GM19328 (cell line): ENCODE results near the gene ENTPD6.
"Not testable (repeated sequence)": the region's sequence is repeated elsewhere in the genome, so short reads cannot be mapped to it uniquely, and the experiment has no call there.

ENCODE experiments used
- ATAC-seq: cut with Tn5 transposase; IDR thresholded peaks from one replicate; pipeline ENCODE4 v1.9.1; 2021; ENCODE audit warnings: mild to moderate bottlenecking, moderate library complexity; ENCODE audit not compliant: unreplicated experiment

ENTPD6 gene

GRCh38 chr20:25253606-25254275, 58.2 kb downstream of the ENTPD6 start:
- no peak for ATAC-seq

GRCh38 chr20:25254571-25254970, 59.1 kb downstream of the ENTPD6 start:
- ATAC-seq, result no peak

DNA sequence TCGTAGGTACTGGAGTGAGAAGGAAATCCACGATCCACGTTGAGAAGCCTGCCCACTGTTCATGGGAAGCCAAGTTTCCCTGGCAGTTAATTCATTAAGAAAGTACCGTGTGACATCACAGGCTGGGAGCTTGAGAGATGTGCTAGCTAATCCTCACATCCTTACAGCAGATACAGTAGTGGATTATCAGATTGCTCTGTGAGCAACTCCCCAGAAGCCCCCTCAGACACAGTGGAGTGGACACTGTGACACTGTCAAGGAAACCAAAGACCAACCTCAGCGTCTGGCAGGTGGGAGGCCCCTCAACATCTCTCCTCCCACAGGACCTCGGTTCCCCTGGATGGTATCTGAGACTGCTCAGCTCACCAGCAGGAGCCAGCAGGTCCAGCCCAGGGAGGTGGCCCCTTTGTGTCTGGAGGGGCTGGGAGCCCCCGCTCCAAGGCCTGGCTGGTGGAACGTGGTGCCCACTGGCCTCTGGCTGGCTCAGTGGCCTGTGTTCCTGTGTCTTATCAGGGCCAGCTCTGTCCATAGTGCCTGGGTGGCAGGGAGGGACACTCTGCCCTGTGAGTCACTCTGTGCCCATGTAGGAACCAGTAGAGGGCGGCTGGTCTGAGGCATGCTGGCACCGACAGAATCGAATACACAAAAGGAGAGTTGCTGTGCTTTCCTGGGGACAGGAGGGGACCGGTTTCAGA, 59.6 kb downstream of the ENTPD6 start:
- no peak for ATAC-seq

GRCh38 chr20:25256226-25256859, 60.8 kb downstream of the ENTPD6 start:
- no peak for ATAC-seq

GRCh38 chr20:25257130-25257529, 61.6 kb downstream of the ENTPD6 start:
- no peak for ATAC-seq

GRCh38 chr20:25257756-25258475, 62.4 kb downstream of the ENTPD6 start:
- ATAC-seq, result no peak

GRCh38 chr20:25258476-25258805, 62.9 kb downstream of the ENTPD6 start:
- ATAC-seq, result no peak

DNA sequence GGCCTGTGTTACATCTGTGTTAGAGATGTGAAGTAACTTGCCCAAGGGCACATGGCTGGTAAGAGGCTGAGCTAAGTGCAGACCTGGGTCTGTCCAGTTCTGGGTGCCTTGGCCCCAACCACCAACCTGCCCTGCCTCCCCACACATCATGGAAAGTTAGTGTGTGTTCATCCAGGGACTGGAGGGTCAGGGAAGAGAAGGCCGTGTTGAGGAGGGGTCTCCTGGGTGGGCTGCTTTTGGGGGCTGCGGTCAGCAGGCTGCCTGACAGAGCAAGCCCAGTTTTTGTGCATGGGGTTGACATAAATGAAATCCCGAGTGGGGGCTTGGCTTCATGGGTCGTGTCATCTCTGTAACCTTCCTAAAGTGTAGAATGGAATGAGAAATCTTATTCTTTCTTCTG, 63.3 kb downstream of the ENTPD6 start:
- no peak for ATAC-seq

- ATAC-seq, result no peak
Observed at GRCh38 chr20:25259358-25259757, 63.8 kb downstream of the ENTPD6 start.

DNA sequence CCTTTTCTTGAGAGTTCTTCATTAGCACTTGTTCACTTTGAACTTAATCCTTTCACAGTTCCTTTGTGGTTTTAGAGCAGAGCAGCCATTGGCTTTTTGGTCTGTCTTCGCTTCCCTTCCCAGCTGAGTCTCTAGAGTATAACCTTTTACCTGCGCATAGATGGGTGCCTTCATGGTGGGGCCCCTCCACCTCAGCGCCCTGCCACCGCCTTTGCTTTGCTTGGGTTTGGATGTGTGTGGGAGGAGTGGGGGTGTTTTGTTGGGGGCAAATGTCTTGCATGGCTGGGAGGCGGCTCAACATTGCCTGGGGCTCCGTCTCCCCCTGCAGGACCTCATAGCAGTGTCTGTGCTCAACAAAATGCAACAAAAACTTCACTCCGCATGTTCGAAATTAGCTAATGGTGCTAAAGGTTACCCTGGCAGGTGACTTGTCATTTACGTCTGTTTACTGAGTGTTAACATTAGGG, 64.3 kb downstream of the ENTPD6 start:
- ATAC-seq, result no peak

- ATAC-seq, result not testable (repeated sequence)
Observed at GRCh38 chr20:25260770-25261437, 65.4 kb downstream of the ENTPD6 start.

DNA sequence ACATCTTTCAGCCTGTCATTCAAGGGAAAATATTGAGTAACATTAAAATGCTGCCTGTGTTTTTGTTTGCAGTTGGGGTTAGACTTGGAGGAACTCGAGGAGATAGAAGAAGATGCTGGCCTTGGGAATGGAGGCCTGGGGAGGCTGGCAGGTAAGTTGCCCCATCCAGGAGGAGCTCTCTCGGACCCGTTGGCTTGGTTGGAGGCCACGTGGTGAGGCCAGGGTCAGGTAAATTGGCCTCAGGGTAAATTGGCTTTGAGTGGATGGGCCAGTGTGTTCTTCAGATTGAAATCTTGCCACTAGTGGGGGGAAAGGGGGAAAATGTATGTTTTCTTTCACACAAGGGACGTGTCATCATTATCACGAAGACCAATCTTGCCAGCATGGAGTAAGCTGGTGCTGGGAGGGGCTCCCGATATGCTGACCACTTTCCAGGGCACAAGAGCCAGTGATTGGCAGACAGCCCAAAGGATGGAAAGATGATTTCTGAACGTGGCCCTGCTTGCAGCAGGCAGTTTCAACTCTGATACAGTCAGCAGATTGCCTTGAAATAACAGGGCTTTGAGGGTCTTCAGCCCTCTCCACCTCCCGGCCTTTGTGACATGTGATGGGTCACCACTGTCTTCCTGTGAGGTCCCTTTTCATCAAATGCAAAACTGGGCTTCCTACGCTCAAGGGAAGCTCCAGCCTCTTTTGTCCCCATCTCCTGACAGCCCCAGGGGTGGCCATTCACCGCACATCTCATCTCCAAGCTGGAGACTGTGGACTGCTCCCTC, 73.7 kb downstream of the ENTPD6 start:
- ATAC-seq, result no peak

GRCh38 chr20:25269833-25270170, 74.3 kb downstream of the ENTPD6 start:
- no peak for ATAC-seq

DNA sequence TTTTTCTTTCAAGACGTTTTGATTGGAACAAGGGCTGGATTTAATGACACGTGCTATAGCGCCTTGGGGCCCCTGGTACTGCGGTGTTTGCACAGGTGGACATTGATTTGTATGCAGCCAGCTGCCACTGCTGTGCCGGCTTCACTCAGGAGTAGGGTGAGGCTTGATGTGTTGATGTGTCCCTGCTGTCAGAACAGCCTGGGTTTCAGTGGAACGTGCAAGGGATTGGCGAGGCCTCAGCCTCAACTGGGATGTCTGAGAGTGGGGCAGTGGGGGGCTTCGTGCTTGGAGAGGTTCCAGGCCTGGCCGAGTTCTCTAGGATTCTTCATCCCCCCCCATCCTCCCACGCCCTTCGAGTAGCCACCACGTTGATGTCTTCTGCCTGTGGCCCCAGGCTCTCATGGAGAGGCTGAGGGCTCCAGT, 75.3 kb downstream of the ENTPD6 start:
- no peak for ATAC-seq

DNA sequence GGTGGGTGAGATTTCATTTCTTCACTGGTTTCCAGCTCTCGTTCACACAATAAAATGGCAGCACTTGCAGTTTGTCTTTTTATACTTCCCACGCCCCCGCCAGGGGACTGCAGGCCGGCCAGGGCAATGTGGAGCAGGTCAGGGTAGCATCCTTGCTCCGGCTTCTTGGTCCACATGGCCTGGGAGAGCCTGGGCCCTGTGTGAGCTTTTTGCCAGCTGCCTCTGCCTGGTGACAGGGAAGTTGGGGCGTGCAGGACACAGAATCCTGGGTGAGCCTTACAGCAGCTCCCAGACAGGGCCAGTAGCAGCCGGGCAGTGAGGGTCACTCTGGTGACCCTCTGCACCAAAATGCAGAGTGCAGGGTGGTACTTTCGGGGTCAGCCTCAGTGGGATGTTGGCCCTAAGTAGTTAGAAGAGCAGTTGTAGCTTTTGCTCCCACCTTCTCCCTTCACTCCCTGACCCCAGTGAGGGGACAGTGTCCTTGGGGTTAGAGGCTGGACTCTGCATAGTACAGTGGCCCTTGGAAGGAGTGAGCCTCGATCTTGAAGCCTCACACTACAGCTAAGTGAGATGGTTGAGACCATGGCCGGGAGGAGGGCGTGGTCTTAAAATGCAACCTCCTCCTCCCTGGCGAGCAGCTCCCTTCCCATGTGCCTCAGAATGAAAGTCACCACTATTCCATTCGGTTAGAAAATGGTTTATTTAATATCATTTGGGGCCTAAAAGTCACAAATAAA, 76.1 kb downstream of the ENTPD6 start:
- no peak for ATAC-seq

GRCh38 chr20:25272223-25273000, 76.9 kb downstream of the ENTPD6 start:
- ATAC-seq, result no peak

DNA sequence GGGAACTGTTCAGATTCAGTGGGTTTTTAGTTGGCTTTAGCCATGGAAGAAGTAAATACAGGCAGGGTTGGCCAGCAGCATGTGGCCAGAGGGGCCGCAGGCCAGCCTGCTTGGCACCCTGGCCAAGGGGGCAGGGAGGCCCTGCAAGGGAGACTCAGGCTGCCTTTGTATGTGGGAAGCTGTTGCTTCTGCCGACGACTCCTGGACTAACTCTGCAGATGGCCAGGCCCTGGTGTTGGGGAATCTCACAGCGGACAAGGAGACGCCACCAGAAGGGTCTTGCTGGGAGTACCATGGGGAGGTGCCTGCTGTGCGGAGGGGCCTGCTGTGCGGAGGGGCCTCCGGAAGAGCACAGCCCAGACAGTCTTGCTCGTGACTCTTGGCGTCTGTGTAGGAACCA, 77.5 kb downstream of the ENTPD6 start:
- ATAC-seq, result no peak

GRCh38 chr20:25273541-25274358, 78.2 kb downstream of the ENTPD6 start:
- ATAC-seq, result no peak
